ENCODE results near the gene BDKRB2.

Gene BDKRB2

GRCh38 chr14:96206461-96206860, 1.8 kb downstream of the BDKRB2 start:
- in situ Hi-C loops (cut with MboI; ENCODE audit: low pct_unique_long_range_greater_than_20kb, low sequenced_read_pairs, unreplicated experiment): no loop called here
- no peak for TF ChIP-seq CTCF (IDR thresholded peaks at IDR 0.05; ENCODE audit: extremely low read depth, insufficient read depth, missing control alignments)
- no peak for DNase-seq (ENCODE audit: low spot score)

- TF ChIP-seq CTCF (IDR thresholded peaks at IDR 0.05; ENCODE audit: extremely low read depth, insufficient read depth, missing control alignments): no peak
- in situ Hi-C loops (cut with MboI; ENCODE audit: low pct_unique_long_range_greater_than_20kb, low sequenced_read_pairs, unreplicated experiment): no loop called here
- no peak for DNase-seq (ENCODE audit: low spot score)
Observed at GRCh38 chr14:96207686-96208085, 3.0 kb downstream of the BDKRB2 start.

- in situ Hi-C loops (cut with MboI; ENCODE audit: low pct_unique_long_range_greater_than_20kb, low sequenced_read_pairs, unreplicated experiment): no loop called here
- no peak for DNase-seq (ENCODE audit: low spot score)
- no peak for TF ChIP-seq CTCF (IDR thresholded peaks at IDR 0.05; ENCODE audit: extremely low read depth, insufficient read depth, missing control alignments)
Observed at GRCh38 chr14:96208739-96209138, 4.1 kb downstream of the BDKRB2 start.

- in situ Hi-C loops (cut with MboI; ENCODE audit: low pct_unique_long_range_greater_than_20kb, low sequenced_read_pairs, unreplicated experiment): no loop called here
- TF ChIP-seq CTCF (IDR thresholded peaks at IDR 0.05; ENCODE audit: extremely low read depth, insufficient read depth, missing control alignments): no peak
- DNase-seq (ENCODE audit: low spot score): no peak
Observed at GRCh38 chr14:96212140-96212539, 7.5 kb downstream of the BDKRB2 start.

GRCh38 chr14:96212896-96213295, 8.3 kb downstream of the BDKRB2 start:
- in situ Hi-C loops (cut with MboI; ENCODE audit: low pct_unique_long_range_greater_than_20kb, low sequenced_read_pairs, unreplicated experiment): no loop called here
- no peak for DNase-seq (ENCODE audit: low spot score)
- TF ChIP-seq CTCF (IDR thresholded peaks at IDR 0.05; ENCODE audit: extremely low read depth, insufficient read depth, missing control alignments): no peak

- DNase-seq (ENCODE audit: low spot score): no peak
- in situ Hi-C loops (cut with MboI; ENCODE audit: low pct_unique_long_range_greater_than_20kb, low sequenced_read_pairs, unreplicated experiment): no loop called here
- TF ChIP-seq CTCF (IDR thresholded peaks at IDR 0.05; ENCODE audit: extremely low read depth, insufficient read depth, missing control alignments): no peak
Observed at GRCh38 chr14:96213871-96214465, 9.3 kb downstream of the BDKRB2 start.

GRCh38 chr14:96214793-96215192, 10.2 kb downstream of the BDKRB2 start:
- in situ Hi-C loops (cut with MboI; ENCODE audit: low pct_unique_long_range_greater_than_20kb, low sequenced_read_pairs, unreplicated experiment): no loop called here
- TF ChIP-seq CTCF (IDR thresholded peaks at IDR 0.05; ENCODE audit: extremely low read depth, insufficient read depth, missing control alignments): no peak
- no peak for DNase-seq (ENCODE audit: low spot score)
